Osteoblast (primary cell): ENCODE results near the gene USP10. TPM values are rescaled to one million over a fixed set of nuclear protein-coding genes. Genes with fewer than 3 reads are reported as not detected.

Source experiments
- DNase-seq: peaks from one replicate; pipeline ENCODE4 v3.0.0; 2011; ENCODE audit warnings: low spot score, mixed read lengths; ENCODE audit not compliant: insufficient read length; ENCODE audit errors: missing footprints
- H2AFZ ChIP-seq: 2 replicates; pipeline ENCODE4 v1.6.0; 2011; ENCODE audit warnings: mild to moderate bottlenecking, low read length
- H3K27ac ChIP-seq: 2 replicates; pipeline ENCODE4 v1.5.1; 2011; ENCODE audit warnings: mild to moderate bottlenecking, low read depth, low read length, moderate library complexity
- H3K27me3 ChIP-seq: 2 replicates; pipeline ENCODE4 v1.6.0; 2012; ENCODE audit warnings: mild to moderate bottlenecking, control low read depth, inconsistent platforms, low read length, moderate library complexity; ENCODE audit not compliant: insufficient read depth
- H3K36me3 ChIP-seq: 2 replicates; pipeline ENCODE4 v1.5.1; 2011; ENCODE audit warnings: mild to moderate bottlenecking, low read length, control low read depth, moderate library complexity; ENCODE audit not compliant: insufficient read depth
- H3K4me1 ChIP-seq: 2 replicates; pipeline ENCODE4 v1.5.1; 2011; ENCODE audit warnings: mild to moderate bottlenecking, low read length, control low read depth, moderate library complexity; ENCODE audit not compliant: insufficient read depth
- H3K4me2 ChIP-seq: 2 replicates; pipeline ENCODE4 v1.6.0; 2011; ENCODE audit warnings: mild to moderate bottlenecking, low read length; ENCODE audit not compliant: insufficient read depth
- H3K4me3 ChIP-seq: fragments of 200-600 bp; sonication (generic); 3 replicates; pipeline ENCODE4 v1.5.1; 2012; ENCODE audit warnings: mild to moderate bottlenecking, low read length, inconsistent platforms; ENCODE audit not compliant: insufficient read depth
- H3K79me2 ChIP-seq: 2 replicates; pipeline ENCODE4 v1.6.0; 2012; ENCODE audit warnings: mild to moderate bottlenecking, low read length, control low read depth, inconsistent platforms; ENCODE audit not compliant: insufficient read depth
- H3K9me3 ChIP-seq: 2 replicates; pipeline ENCODE4 v1.5.1; 2011; ENCODE audit warnings: low read depth, low read length, control low read depth
- H4K20me1 ChIP-seq: 2 replicates; pipeline ENCODE4 v1.6.0; 2012; ENCODE audit warnings: mild to moderate bottlenecking, low read length, control low read depth; ENCODE audit not compliant: insufficient read depth
- CTCF ChIP-seq: IDR thresholded peaks from 2 replicates; pipeline ENCODE4 v1.5.1; 2011; ENCODE audit warnings: mild to moderate bottlenecking, low read depth, low read length, moderate library complexity; ENCODE audit errors: extremely low read depth
- total RNA-seq: library from RNA; depleted of rRNA; stranded (reverse); fragments of >200 nt; gene quantifications from 2 replicates; pipeline ENCODE4 v1.2.3, GENCODE V29; 2012

USP10 gene
- total RNA-seq, 1 donor, result 43.1 TPM

DNA sequence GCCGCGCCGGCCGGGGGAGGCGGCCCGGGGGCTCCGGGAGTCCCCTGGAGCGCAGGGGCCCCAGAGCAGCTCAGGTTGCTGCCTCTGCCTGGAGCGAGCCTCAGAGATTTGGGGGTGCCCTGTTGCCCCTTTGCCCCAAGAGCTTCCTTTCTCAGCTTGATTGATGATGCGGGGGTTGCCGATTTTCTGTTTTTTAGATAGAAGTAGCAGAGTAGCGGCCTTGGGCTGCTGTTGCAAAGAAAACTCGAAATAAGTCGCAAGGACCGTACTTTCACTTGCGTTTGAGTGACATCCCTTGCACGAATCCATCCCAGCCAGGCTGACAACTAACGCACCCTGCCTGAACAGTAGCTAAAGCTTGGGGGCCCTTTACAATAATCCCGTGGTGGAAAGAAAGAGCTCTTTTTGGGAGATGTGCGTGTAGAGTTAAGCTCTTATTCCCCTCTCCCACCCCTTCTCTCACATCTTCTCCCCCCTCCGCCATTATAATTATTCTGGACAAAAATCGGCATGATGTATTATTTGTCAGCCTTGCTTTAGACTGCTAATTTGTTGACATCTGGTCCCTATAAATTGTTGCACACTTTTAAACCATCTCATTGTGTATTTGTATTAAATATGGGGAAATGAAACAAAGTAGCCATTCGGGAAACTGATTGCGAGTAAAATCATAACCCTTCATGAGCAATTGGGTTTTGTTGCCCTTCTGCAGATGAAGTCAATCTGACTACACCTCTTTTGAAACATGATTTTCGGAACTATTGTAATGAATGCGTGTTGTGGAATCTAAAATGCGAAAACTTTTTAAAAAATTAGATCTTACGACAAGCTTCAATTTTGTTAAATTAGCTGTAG lies 873 bp downstream of the USP10 start:
- peaks cover 6% of the 10 kb centered on the region for H3K4me1 ChIP-seq
- DNase-seq, result no peak
- no peak for TF ChIP-seq CTCF
- no peaks in the 10 kb centered on the region for H3K36me3 ChIP-seq
- peaks cover 39% of the 10 kb centered on the region for H4K20me1 ChIP-seq
- no peaks in the 10 kb centered on the region for H3K27me3 ChIP-seq
- H3K4me2 ChIP-seq, result peak overlapping the region; percentile 90
- H3K4me3 ChIP-seq, result peak overlapping the region; percentile 80
- peak overlapping the region; percentile 58 for H2AFZ ChIP-seq
- H3K9me3 ChIP-seq, result no peaks in the 10 kb centered on the region
- peak overlapping the region; percentile 57 for H3K27ac ChIP-seq
- peaks cover 57% of the 10 kb centered on the region for H3K79me2 ChIP-seq

DNA sequence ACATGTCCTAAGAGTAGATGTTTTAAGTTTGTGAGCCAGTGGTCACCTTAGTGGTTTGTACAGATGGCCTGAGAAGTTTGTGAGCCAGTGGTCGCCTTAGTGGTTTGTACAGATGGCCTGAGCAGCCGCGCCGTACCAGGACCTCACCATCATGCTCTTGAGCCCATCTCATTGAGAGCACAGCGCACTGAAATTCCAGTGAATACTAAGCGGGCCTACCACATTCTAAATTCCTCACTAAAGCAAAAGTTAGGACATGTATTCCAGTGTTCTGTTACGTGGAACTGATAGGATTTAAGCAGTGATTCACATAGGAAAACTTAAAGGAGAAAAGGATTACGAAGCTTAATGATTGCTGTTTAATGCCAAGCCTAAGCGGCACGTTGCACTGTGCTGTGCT lies 3.9 kb downstream of the USP10 start:
- no peaks in the 10 kb centered on the region for H3K9me3 ChIP-seq
- no peaks in the 10 kb centered on the region for H3K36me3 ChIP-seq
- TF ChIP-seq CTCF, result no peak
- peaks cover 54% of the 10 kb centered on the region for H4K20me1 ChIP-seq
- DNase-seq, result no peak
- H3K4me3 ChIP-seq, result no peak overlapping the region
- H3K79me2 ChIP-seq, result peaks cover 85% of the 10 kb centered on the region
- H2AFZ ChIP-seq, result no peak overlapping the region
- no peak overlapping the region for H3K27ac ChIP-seq
- no peaks in the 10 kb centered on the region for H3K27me3 ChIP-seq
- peaks cover 6% of the 10 kb centered on the region for H3K4me1 ChIP-seq
- H3K4me2 ChIP-seq, result no peak overlapping the region

- Histone ChIP-seq H3K9me3 (no peaks in the 10 kb centered on the region), H3K4me1 (peaks cover 6% of the 10 kb centered on the region), H4K20me1 (peaks cover 60% of the 10 kb centered on the region), H3K27ac (no peak overlapping the region), H3K79me2 (peaks cover 90% of the 10 kb centered on the region), H2AFZ (no peak overlapping the region), H3K4me3 (no peak overlapping the region), H3K27me3 (no peaks in the 10 kb centered on the region), H3K36me3 (no peaks in the 10 kb centered on the region), H3K4me2 (no peak overlapping the region)
- no peak for DNase-seq
- TF ChIP-seq CTCF, result no peak
These were observed 4.5 kb downstream of the USP10 start for GRCh38 chr16:84704253-84704652.

- H3K9me3 ChIP-seq, result no peaks in the 10 kb centered on the region
- H3K4me1 ChIP-seq, result no peaks in the 10 kb centered on the region
- no peak overlapping the region for H2AFZ ChIP-seq
- no peak overlapping the region for H3K27ac ChIP-seq
- H4K20me1 ChIP-seq, result peaks cover 65% of the 10 kb centered on the region
- H3K27me3 ChIP-seq, result no peaks in the 10 kb centered on the region
- TF ChIP-seq CTCF, result no peak
- H3K4me3 ChIP-seq, result no peak overlapping the region
- no peaks in the 10 kb centered on the region for H3K36me3 ChIP-seq
- no peak for DNase-seq
- H3K79me2 ChIP-seq, result peaks cover 96% of the 10 kb centered on the region
- H3K4me2 ChIP-seq, result no peak overlapping the region
These were observed 7.1 kb downstream of the USP10 start for GRCh38 chr16:84706856-84707255.
